ENCODE results near the gene COX5B. TPM values are rescaled to one million over a fixed set of nuclear protein-coding genes. Genes with fewer than 3 reads are reported as not detected.
A peak's percentile ranks its signal among the peaks of the same experiment; 100 is the strongest.
"Not testable (repeated sequence)": the region's sequence is repeated elsewhere in the genome, so short reads cannot be mapped to it uniquely, and the experiment has no call there.

The COX5B gene
- 100 to 1,000 TPM; 233 to 238 TPM for total RNA-seq

- Mint-ChIP-seq H3K27ac (peak within 1 kb of the TSS; percentile 98), H3K36me3 (ENCODE audit: low read depth) (peaks cover 30% of the 10 kb centered on the region), H3K9me3 (no peaks in the 10 kb centered on the region), H3K4me3 (peak within 1 kb of the TSS; percentile 90), H3K27me3 (no peaks in the 10 kb centered on the region), H3K4me1 (ENCODE audit: low read depth) (peaks cover 15% of the 10 kb centered on the region)
- CTCF ChIA-PET, result interaction anchor here (0.8 to 7.3 kb wide), 6 partner anchors 17 to 69 kb away, joined by 3 to 68 read pairs (median 12); partner anchors contain the start of gene ACTR1B
- intact Hi-C loops (cut with micrococcal nuclease), result no loop called here
- peak; percentile 100 for DNase-seq
- peak; percentile 97 for ATAC-seq
- POLR2A ChIA-PET, result interaction anchor here (0.7 to 11.0 kb wide), 14 partner anchors 10 to 181 kb away, joined by 3 to 210 read pairs (median 4); partner anchors contain the start of gene ACTR1B
- TF ChIP-seq CTCF (IDR thresholded peaks at IDR 0.05), result no peak
Measured at GRCh38 chr2:97645695-97646629, at the start of gene COX5B. Gene COX5B, plus strand, starts transcription at chr2:97646062. Its CDS starts 25 bp downstream, at chr2:97646087.

GRCh38 chr2:97596180-97596579, 49.7 kb upstream of the COX5B start:
- H3K27ac Mint-ChIP-seq; intact Hi-C loops (cut with micrococcal nuclease): not testable (repeated sequence)

GRCh38 chr2:97601537-97601936, 44.3 kb upstream of the COX5B start:
- H3K9me3 Mint-ChIP-seq; POLR2A ChIA-PET; CTCF ChIA-PET; DNase-seq; H3K4me3 Mint-ChIP-seq; ATAC-seq; intact Hi-C loops (cut with micrococcal nuclease); H3K36me3 Mint-ChIP-seq (ENCODE audit: low read depth); H3K27me3 Mint-ChIP-seq; H3K4me1 Mint-ChIP-seq (ENCODE audit: low read depth); H3K27ac Mint-ChIP-seq: not testable (repeated sequence)

More at GRCh38 chr2:97596180-97596579, 49.7 kb upstream of the COX5B start:
- DNase-seq; CTCF ChIA-PET; H3K27me3 Mint-ChIP-seq; H3K9me3 Mint-ChIP-seq; H3K4me3 Mint-ChIP-seq; H3K36me3 Mint-ChIP-seq (ENCODE audit: low read depth); ATAC-seq; POLR2A ChIA-PET; H3K4me1 Mint-ChIP-seq (ENCODE audit: low read depth): not testable (repeated sequence)

- H3K4me1 Mint-ChIP-seq (ENCODE audit: low read depth); H3K27ac Mint-ChIP-seq; POLR2A ChIA-PET; H3K9me3 Mint-ChIP-seq; intact Hi-C loops (cut with micrococcal nuclease); H3K27me3 Mint-ChIP-seq; H3K36me3 Mint-ChIP-seq (ENCODE audit: low read depth); CTCF ChIA-PET; DNase-seq; H3K4me3 Mint-ChIP-seq; ATAC-seq: not testable (repeated sequence)
Measured at GRCh38 chr2:97605109-97605508, 40.8 kb upstream of the COX5B start.

GRCh38 chr2:97605524-97606339, 40.1 kb upstream of the COX5B start:
- H3K27me3 Mint-ChIP-seq; ATAC-seq; CTCF ChIA-PET; H3K27ac Mint-ChIP-seq; H3K4me3 Mint-ChIP-seq; H3K4me1 Mint-ChIP-seq (ENCODE audit: low read depth); H3K9me3 Mint-ChIP-seq; POLR2A ChIA-PET; intact Hi-C loops (cut with micrococcal nuclease); DNase-seq; H3K36me3 Mint-ChIP-seq (ENCODE audit: low read depth): not testable (repeated sequence)

GRCh38 chr2:97608745-97609144, 37.1 kb upstream of the COX5B start:
- ATAC-seq, H3K9me3 Mint-ChIP-seq: not testable (repeated sequence)

GRCh38 chr2:97611895-97612294, 34.0 kb upstream of the COX5B start:
- ATAC-seq; DNase-seq; POLR2A ChIA-PET; H3K27me3 Mint-ChIP-seq; intact Hi-C loops (cut with micrococcal nuclease); CTCF ChIA-PET; H3K9me3 Mint-ChIP-seq; H3K27ac Mint-ChIP-seq; H3K36me3 Mint-ChIP-seq (ENCODE audit: low read depth); H3K4me1 Mint-ChIP-seq (ENCODE audit: low read depth); H3K4me3 Mint-ChIP-seq: not testable (repeated sequence)

More at GRCh38 chr2:97608745-97609144, 37.1 kb upstream of the COX5B start:
- H3K4me1 Mint-ChIP-seq (ENCODE audit: low read depth); H3K27me3 Mint-ChIP-seq; POLR2A ChIA-PET; H3K4me3 Mint-ChIP-seq; intact Hi-C loops (cut with micrococcal nuclease); H3K27ac Mint-ChIP-seq; H3K36me3 Mint-ChIP-seq (ENCODE audit: low read depth); CTCF ChIA-PET; DNase-seq: not testable (repeated sequence)

- H3K4me3 Mint-ChIP-seq; H3K4me1 Mint-ChIP-seq (ENCODE audit: low read depth); ATAC-seq; H3K27me3 Mint-ChIP-seq; intact Hi-C loops (cut with micrococcal nuclease); H3K27ac Mint-ChIP-seq; POLR2A ChIA-PET; H3K9me3 Mint-ChIP-seq; CTCF ChIA-PET; DNase-seq; H3K36me3 Mint-ChIP-seq (ENCODE audit: low read depth): not testable (repeated sequence)
Measured at GRCh38 chr2:97615746-97616145, 30.1 kb upstream of the COX5B start.
